GM08714 (cell line): Measurements from ENCODE around the gene LY6G5B.
"Not testable (repeated sequence)": the region's sequence is repeated elsewhere in the genome, so short reads cannot be mapped to it uniquely, and the experiment has no call there.

Experiments
- H3K4me3 ChIP-seq: fragments of 200-500 bp; sonication (Bioruptor generic); 2 replicates; pipeline ENCODE4 v1.5.1; 2014; ENCODE audit warnings: mild to moderate bottlenecking, low read length, inconsistent platforms
- ZNF274 ChIP-seq: IDR thresholded peaks from 2 replicates; pipeline ENCODE4 v1.6.1; 2012; ENCODE audit warnings: mild to moderate bottlenecking, low read depth, low read length

Gene LY6G5B

DNA sequence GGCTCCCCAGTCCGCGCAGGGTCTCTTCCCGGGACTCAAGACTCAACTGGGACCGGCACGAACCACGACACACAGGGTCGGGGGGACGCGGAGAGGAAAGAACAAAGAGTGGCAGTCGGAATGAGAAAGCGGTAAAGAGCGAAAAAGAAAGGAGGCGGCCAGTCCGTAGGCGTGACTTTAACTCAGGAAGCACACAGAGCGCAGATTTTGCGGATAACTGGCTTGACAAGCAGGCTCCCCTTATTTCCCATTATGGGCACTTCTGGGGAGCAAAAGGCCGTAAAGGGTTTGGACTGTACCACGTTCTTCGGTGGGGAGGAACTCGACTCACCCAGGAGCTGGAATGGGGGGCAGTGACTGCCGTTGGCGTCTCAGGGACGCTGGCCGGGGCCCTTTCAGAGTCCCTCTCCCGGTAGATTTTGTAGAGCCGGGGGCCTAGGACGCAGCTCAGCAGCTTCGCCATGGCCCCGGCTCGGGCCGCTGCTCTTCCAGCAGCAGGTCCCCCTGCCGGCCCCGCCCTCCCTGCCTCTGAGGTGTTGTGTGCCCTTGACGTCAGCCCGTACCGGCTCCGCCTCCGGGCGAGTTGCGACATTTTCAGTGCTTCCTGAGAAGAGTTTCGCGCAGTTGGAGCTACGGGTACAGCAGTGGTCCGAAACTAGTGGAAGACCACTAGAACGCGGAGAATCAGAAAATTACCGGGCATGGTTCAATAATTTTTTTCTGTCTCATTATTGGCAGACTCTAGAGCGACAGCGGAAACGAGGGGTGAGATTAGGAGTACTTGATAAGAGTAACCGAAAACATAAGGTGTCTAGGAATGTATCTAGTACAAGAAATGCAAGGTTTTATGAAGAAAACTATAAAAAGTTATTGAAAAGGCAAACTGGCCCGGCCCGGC lies 33.3 kb downstream of the LY6G5B start, which contains the start of gene ABHD16A:
TSS of gene ABHD16A (minus strand) at position 506 of the 898 bp plus-strand sequence. CDS start at position 463, 43 bp downstream.
- no peak for TF ChIP-seq ZNF274
- peak within 1 kb of the TSS; percentile 94 for H3K4me3 ChIP-seq

DNA sequence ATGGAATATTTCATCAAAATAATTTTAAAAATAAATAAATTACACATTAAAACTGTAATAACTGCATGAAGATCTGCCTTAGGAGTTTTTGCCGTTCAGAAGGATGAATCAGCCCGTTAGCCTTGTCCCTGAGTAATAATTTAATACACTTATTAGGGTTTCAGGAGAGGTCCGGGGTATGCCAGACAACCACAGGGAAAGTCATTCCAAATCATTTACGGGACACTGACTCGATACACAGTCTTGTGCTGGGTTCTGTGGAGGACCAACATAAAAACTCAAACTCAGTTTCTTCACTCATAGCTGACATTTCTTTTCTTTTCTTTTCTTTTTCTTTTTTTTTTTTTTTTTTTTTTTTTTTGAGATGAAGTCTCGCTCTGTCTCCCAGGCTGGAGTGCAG lies 36.2 kb downstream of the LY6G5B start:
- no peak overlapping the region for H3K4me3 ChIP-seq
- no peak for TF ChIP-seq ZNF274

DNA sequence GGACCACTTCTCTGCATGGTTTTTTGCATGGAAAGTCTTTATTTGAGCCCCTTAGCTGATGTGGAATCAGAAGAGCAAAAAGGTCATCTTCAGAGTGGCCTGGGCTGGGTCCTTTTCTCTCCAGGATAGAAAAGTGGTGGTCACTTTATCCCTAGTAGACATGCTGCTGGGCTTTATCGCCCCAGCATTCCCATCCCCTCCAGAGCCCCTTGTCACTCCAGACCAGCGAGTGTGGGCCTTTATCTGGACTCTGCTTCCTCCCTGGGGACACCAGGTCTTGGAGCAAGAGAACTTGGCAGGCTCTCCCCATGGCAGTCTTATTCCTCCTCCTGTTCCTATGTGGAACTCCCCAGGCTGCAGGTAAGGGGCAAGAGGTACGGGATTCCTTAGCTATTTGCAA lies 36.8 kb downstream of the LY6G5B start, which contains the start of gene LY6G6F:
TSS of gene LY6G6F (plus strand) at position 268 of the 400 bp plus-strand sequence. CDS start at position 309, 41 bp downstream.
- TF ChIP-seq ZNF274: no peak
- no peak within 1 kb of the TSS for H3K4me3 ChIP-seq

- no peak for TF ChIP-seq ZNF274
- no peak overlapping the region for H3K4me3 ChIP-seq
Observed at GRCh38 chr6:31707701-31708100, 37.9 kb downstream of the LY6G5B start.

DNA sequence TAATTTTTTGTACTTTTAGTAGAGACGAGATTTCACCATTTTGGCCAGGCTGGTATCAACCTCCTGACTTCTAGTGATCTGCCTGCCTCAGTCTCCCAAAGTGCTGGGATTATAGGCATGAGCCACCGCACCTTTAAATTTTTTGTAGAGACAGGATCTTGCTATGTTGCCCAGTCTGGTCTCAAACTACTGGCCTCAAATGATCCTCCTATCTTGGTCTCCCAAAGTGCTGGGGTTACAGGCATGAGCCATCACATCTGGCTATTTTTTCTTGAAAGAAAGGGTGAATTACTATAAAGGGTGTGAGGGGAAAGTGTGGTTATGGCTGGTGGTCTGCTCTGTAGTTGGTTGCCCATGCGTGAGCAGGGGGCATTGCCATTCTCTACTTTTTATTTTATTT lies 38.4 kb downstream of the LY6G5B start:
- TF ChIP-seq ZNF274: no peak
- H3K4me3 ChIP-seq: no peak overlapping the region

DNA sequence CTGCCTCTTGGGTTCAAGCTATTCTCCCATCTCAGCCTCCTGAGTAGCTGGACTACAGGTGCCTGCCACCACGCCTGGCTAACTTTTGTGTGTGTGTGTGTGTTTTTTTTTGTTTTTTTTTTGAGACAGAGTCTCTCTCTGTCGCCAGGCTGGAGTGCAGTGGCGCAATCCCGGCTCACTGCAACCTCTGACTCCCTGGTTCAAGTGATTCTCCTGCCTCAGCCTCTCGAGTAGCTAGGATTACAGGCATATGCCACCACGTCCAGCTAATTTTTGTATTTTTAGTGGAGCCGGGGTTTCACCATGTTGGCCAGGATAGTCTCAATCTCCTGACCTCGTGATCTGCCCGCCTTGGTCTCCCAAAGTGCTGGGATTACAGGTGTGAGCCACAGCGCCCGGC lies 39.4 kb downstream of the LY6G5B start:
- H3K4me3 ChIP-seq: not testable (repeated sequence)

- TF ChIP-seq ZNF274: no peak
Observed at GRCh38 chr6:31710523-31711219, 40.9 kb downstream of the LY6G5B start.

DNA sequence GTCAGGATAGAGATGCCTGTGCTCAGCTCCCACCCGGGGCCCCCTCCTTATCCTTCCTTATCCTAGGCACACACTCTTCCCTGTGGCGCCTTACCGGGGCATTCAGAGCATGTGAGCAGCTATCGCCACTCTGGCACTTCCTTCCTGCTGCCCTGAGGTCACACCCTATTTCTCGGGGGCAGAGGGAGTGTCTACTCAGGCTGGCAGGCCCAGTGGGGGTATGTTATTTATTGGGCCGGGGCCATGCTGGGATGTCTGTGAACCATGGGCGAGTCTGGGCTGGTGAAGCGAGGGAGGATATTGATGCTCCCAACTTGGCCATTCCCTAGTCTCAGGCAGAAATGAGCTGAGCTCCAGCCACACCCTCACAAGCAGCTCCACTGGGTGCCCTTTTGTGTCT lies 41.5 kb downstream of the LY6G5B start:
- no peak for TF ChIP-seq ZNF274
- no peak overlapping the region for H3K4me3 ChIP-seq

More at GRCh38 chr6:31710523-31711219, 40.9 kb downstream of the LY6G5B start:
- no peak overlapping the region for H3K4me3 ChIP-seq

GRCh38 chr6:31712296-31712695 lies 42.5 kb downstream of the LY6G5B start:
- H3K4me3 ChIP-seq: no peak overlapping the region
- no peak for TF ChIP-seq ZNF274

GRCh38 chr6:31713465-31713864 lies 43.7 kb downstream of the LY6G5B start:
- no peak overlapping the region for H3K4me3 ChIP-seq
- no peak for TF ChIP-seq ZNF274

- no peak overlapping the region for H3K4me3 ChIP-seq
- no peak for TF ChIP-seq ZNF274
Observed at GRCh38 chr6:31713991-31714684, 44.4 kb downstream of the LY6G5B start.

DNA sequence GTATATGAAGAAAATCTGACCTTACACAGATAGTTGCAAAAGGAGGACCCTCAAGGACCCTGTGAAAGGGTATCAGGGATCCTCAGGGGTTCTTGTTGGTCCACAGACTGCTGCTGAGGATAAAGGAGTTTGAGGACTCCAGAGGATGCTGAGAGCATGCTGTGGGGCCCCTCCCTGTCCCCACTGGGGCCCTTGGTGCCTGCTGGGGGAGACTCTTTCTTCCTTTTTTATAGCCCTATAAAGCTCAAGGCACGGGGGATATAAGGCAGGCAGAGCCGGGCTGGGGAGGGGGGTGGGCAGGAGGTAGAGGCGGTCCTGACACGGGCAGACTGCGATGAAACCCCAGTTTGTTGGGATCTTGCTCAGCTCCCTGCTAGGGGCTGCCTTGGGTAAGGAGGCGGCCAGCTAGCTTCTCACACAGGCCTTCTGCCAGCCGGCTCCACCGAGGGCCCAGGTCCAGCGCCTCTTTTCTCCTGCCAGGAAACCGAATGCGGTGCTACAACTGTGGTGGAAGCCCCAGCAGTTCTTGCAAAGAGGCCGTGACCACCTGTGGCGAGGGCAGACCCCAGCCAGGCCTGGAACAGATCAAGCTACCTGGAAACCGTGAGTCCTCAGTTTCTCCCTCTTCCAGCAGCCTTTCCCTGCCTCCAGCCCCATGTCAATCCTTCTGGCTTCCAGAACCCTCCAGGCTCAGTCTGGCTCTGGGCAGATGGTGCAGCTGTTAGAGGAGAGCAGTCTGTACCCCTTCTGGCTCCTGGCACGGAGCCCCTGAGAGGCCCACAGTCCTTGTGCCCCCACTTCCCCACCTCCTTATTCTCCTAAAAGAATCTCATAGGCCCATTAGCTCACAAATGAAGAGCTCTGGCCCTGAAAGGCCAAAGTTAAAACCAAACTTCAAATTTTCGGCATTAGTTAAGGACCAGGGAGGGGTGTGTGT lies 45.5 kb downstream of the LY6G5B start, which contains the start of gene LY6G6D:
TSS of gene LY6G6D (plus strand) at position 327 of the 937 bp plus-strand sequence. CDS start at position 335, 8 bp downstream.
- TF ChIP-seq ZNF274: no peak
- H3K4me3 ChIP-seq: no peak within 1 kb of the TSS

DNA sequence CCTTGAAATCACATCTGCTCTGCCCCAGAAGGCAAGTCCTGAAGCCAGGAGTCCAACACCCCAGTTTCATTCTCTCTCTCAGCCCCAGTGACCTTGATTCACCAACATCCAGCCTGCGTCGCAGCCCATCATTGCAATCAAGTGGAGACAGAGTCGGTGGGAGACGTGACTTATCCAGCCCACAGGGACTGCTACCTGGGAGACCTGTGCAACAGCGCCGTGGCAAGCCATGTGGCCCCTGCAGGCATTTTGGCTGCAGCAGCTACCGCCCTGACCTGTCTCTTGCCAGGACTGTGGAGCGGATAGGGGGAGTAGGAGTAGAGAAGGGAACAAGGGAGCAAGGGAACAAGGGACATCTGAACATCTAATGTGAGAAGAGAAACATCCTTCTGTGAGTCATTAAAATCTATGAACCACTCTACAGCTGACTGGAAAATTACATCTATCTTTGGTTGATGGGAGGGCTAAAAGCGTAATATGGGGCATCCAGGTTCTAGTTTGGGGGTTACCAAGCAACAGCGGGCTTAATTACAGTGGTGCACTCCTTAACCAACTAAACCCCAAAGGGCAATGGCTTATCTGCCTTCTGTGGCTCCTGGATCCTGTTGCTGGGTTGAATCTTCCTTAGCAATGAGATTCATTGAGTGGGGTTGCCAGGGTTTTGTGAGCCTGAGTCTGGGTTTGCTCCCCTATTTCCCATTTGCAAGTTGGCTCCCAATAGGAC lies 47.9 kb downstream of the LY6G5B start:
- no peak for TF ChIP-seq ZNF274
- no peak overlapping the region for H3K4me3 ChIP-seq
